ENCODE data around the gene SLC37A4.

GRCh38 chr11:119025099-119025473 is 5.6 kb downstream of the SLC37A4 start:
- TF ChIP-seq CTCF (IDR thresholded peaks at IDR 0.05) (no peak), POLR2A (IDR thresholded peaks at IDR 0.05) (no peak)

Data from esophagus squamous epithelium (tissue), 4 donors.